CD8-positive, alpha-beta memory T cell (primary cell): ENCODE results near the gene PHF21A. TPM values are rescaled to one million over a fixed set of nuclear protein-coding genes. Genes with fewer than 3 reads are reported as not detected.

Experiments used
- CTCF ChIA-PET: fragments of 350-600 bp; sonication (Branson Sonifier 250); formaldehyde crosslinking; loops from one replicate; lab custom pipeline; 2021; ENCODE audit warnings: antibody characterized with exemption; lab: Charles Lee
- POLR2A ChIA-PET: fragments of 350-600 bp; sonication (Branson Sonifier 250); formaldehyde crosslinking; loops from one replicate; lab custom pipeline; 2021; ENCODE audit warnings: antibody characterized with exemption; lab: Charles Lee
- DNase-seq, 5 donors: peaks; one replicate each; pipeline versions ENCODE4 v3.0.0 to v3.0.0-alpha.2; 2020 to 2022; ENCODE audit warnings: mixed read lengths in 1 of 5
- H3K27ac ChIP-seq: one replicate; pipeline ENCODE4 v1.7.0; 2013; ENCODE audit warnings: low read depth, mild to moderate bottlenecking, low read length, moderate library complexity
- H3K27me3 ChIP-seq: 2 replicates; pipeline ENCODE4 v1.7.0; 2013; ENCODE audit warnings: low read length, mild to moderate bottlenecking; ENCODE audit not compliant: insufficient read depth, poor library complexity, severe bottlenecking
- H3K36me3 ChIP-seq: 2 replicates; pipeline ENCODE4 v1.7.0; 2013; ENCODE audit warnings: mild to moderate bottlenecking, low read length, moderate library complexity; ENCODE audit not compliant: insufficient read depth
- H3K4me1 ChIP-seq: 2 replicates; pipeline ENCODE4 v1.7.0; 2013; ENCODE audit warnings: mild to moderate bottlenecking, low read length, moderate library complexity; ENCODE audit not compliant: insufficient read depth
- H3K4me3 ChIP-seq: 2 replicates; pipeline ENCODE4 v1.7.0; 2013; ENCODE audit warnings: mild to moderate bottlenecking, low read length
- H3K9me3 ChIP-seq: 2 replicates; pipeline ENCODE4 v1.7.0; 2013; ENCODE audit warnings: mild to moderate bottlenecking, low read length
- H3K27ac Mint-ChIP-seq, 8 donors: one replicate each; pipeline ENCODE4 v1.8.0; 2020 to 2021; ENCODE audit warnings: mixed read lengths in 8 of 8, mild to moderate bottlenecking in 6 of 8, inconsistent platforms in 3 of 8, moderate library complexity in 3 of 8
- H3K27me3 Mint-ChIP-seq, 2 donors: one replicate each; pipeline ENCODE4 v1.8.0; 2020 to 2021; ENCODE audit warnings: mixed read lengths in 2 of 2, mild to moderate bottlenecking in 1 of 2, moderate library complexity in 1 of 2
- H3K36me3 Mint-ChIP-seq, 3 donors: one replicate each; pipeline ENCODE4 v1.8.0; 2020 to 2021; ENCODE audit warnings: mixed read lengths in 3 of 3, inconsistent platforms in 1 of 3, mild to moderate bottlenecking in 1 of 3
- H3K4me1 Mint-ChIP-seq, 3 donors: one replicate each; pipeline ENCODE4 v1.8.0; 2020 to 2021; ENCODE audit warnings: mixed read lengths in 3 of 3, inconsistent platforms in 1 of 3, mild to moderate bottlenecking in 1 of 3
- H3K4me3 Mint-ChIP-seq, 7 donors: one replicate each; pipeline ENCODE4 v1.8.0; 2020 to 2021; ENCODE audit warnings: mixed read lengths in 7 of 7, mild to moderate bottlenecking in 6 of 7, moderate library complexity in 4 of 7, inconsistent platforms in 2 of 7
- H3K9me3 Mint-ChIP-seq, 5 donors: one replicate each; pipeline ENCODE4 v1.8.0; 2020 to 2022; ENCODE audit warnings: mixed read lengths in 5 of 5, mild to moderate bottlenecking in 3 of 5, moderate library complexity in 2 of 5, inconsistent platforms in 1 of 5
- polyA plus RNA-seq: library from polyadenylated mRNA; unstranded; fragments of 300-500 nt; fragmentation: Illumina TruSeq; gene quantifications from one replicate; pipeline ENCODE4 v1.2.3, GENCODE V29; 2021
- total RNA-seq, 2 experiments: library from RNA; stranded (reverse); gene quantifications; one replicate each; pipeline ENCODE4 v1.2.3, GENCODE V29; 2021

PHF21A gene
- total and polyA plus RNA-seq, 3 experiments from 2014 or later, result 14.1 to 33.5 (median 30.5) TPM

DNA sequence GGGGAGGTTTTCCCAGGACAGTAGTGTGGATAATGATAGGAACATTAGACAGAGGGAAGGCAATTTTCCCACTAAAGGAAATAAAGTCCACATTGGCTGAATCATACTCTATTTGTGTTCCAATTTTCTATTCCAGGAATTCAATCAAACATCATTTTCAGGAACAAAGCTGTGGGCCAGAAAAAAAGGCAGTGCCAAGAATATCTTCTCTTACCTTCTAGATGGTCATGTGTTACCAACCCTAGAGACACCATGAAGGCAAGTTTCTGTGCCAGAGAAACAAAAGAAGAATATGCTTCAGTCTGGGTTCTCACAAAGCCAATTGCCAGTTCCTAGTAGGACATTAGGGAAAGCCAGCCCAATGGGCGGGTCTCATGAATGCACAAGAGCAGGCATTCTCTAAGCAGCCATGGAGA lies 171.3 kb downstream of the PHF21A start:
- Mint-ChIP-seq H3K36me3 (peaks cover 6 to 86% (median 11%) of the 10 kb centered on the region in 3 donors), H3K27me3 (no peaks in the 10 kb centered on the region), H3K27ac (peak overlapping the region in 1 of 8 donors; percentile 58), H3K4me1 (no peaks in the 10 kb centered on the region), H3K4me3 (no peak overlapping the region), H3K9me3 (no peaks in the 10 kb centered on the region)
- POLR2A ChIA-PET, result no interaction called here
- Histone ChIP-seq H3K27ac (no peak overlapping the region), H3K27me3 (no peaks in the 10 kb centered on the region), H3K36me3 (peaks cover 42% of the 10 kb centered on the region), H3K4me3 (no peak overlapping the region), H3K9me3 (no peaks in the 10 kb centered on the region), H3K4me1 (no peaks in the 10 kb centered on the region)
- CTCF ChIA-PET, result interaction anchor here (3.3 kb wide), 1 partner anchor 15 kb away, joined by 18 read pairs; no protein-coding TSS in a partner anchor
- no peak for DNase-seq

DNA sequence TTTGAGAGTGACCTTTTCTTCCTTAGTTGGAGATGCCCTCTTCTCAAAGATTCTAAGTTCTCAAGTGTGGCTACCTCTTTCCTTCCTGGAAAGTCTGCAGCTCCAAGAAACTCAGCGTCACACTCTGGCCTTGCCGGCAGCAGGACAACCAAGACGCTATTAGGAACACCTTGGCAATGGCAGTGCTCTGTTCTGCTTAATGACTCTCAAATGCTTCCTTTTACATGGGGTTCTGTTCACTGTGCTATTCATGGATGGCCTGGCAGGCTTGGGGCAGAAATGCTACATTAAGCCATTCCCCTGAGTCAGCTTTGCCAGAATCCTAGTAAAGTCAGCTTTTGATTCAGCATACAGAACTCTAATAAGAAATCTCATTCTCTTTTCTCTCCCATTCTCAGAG lies 172.9 kb downstream of the PHF21A start:
- H3K36me3 ChIP-seq, result peaks cover 42% of the 10 kb centered on the region

DNA sequence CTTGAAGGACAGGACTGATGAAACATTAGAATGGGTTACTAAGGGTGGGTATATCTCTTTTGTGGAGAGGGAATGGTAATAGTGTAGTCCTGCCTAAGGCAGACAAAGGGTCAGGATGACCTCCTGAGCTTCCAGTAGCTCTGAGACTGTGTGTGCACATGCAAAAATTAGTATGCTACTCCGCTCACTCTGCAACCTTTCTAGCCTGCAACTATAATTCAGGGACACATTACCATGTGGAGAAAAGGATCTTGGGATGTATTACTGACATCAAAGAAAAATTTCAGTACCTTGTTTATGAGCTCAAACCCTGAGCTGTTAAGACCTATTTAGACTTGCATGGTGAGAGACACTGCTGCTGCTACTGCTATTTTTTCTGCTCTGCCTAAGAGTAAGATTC lies 173.4 kb downstream of the PHF21A start:
- Mint-ChIP-seq H3K36me3 (peaks cover 6 to 94% (median 10%) of the 10 kb centered on the region in 3 donors), H3K27ac (no peak overlapping the region), H3K4me1 (no peaks in the 10 kb centered on the region), H3K4me3 (no peak overlapping the region), H3K27me3 (no peaks in the 10 kb centered on the region), H3K9me3 (no peaks in the 10 kb centered on the region)
- Histone ChIP-seq H3K36me3 (peaks cover 42% of the 10 kb centered on the region), H3K9me3 (no peaks in the 10 kb centered on the region), H3K27ac (no peak overlapping the region), H3K27me3 (no peaks in the 10 kb centered on the region), H3K4me1 (no peaks in the 10 kb centered on the region), H3K4me3 (no peak overlapping the region)
- ChIA-PET CTCF (interaction anchor here (3.3 kb wide), 1 partner anchor 17 kb away, joined by 18 read pairs; no protein-coding TSS in a partner anchor), POLR2A (no interaction called here)
- DNase-seq, result no peak

More for the DNA sequence above, 172.9 kb downstream of the PHF21A start:
- H3K4me3 Mint-ChIP-seq, result no peak overlapping the region
- H3K4me1 Mint-ChIP-seq, result no peaks in the 10 kb centered on the region
- H3K4me1 ChIP-seq, result no peaks in the 10 kb centered on the region
- no peak for DNase-seq
- H3K4me3 ChIP-seq, result no peak overlapping the region
- H3K9me3 Mint-ChIP-seq, result no peaks in the 10 kb centered on the region
- no peak overlapping the region for H3K27ac ChIP-seq
- ChIA-PET CTCF (interaction anchor here (3.3 kb wide), 1 partner anchor 17 kb away, joined by 18 read pairs; no protein-coding TSS in a partner anchor), POLR2A (no interaction called here)
- H3K36me3 Mint-ChIP-seq, result peaks cover 6 to 94% (median 11%) of the 10 kb centered on the region in 3 donors
- H3K27ac Mint-ChIP-seq, result no peak overlapping the region
- H3K27me3 ChIP-seq, result no peaks in the 10 kb centered on the region
- no peaks in the 10 kb centered on the region for H3K27me3 Mint-ChIP-seq
- H3K9me3 ChIP-seq, result no peaks in the 10 kb centered on the region

DNA sequence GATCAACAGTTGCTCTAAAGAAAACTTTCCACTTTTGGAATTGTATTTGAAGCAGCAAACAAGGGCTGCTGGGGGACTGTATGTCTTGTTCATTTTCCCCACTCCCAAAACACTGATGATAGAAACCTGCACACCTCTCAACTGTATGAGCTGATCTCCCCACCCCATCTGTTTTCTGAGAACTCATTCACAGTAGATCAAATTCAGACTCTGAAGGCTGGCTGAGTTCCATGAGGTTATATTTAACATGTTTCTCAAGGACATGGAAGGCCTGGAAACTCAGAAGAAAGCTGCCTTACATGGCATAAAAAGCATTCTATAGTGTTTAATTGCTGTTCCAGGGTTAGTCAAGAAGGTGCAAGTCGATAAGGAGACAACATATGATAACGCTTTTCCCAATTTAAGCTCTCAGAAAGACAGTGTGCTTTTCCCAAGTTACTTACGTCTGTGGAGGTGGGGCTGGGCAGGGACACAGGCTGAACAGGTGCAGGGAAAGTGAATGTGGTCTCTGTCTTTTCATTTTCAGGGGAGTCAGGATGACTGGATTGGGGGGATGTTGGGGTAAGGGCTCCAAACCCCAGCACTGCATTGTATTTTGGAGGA lies 175.8 kb downstream of the PHF21A start:
- no peaks in the 10 kb centered on the region for H3K4me1 Mint-ChIP-seq
- CTCF ChIA-PET, result no interaction called here
- H3K27ac Mint-ChIP-seq, result peak overlapping the region in 2 of 8 donors; percentile 39 to 90
- POLR2A ChIA-PET, result no interaction called here
- H3K27me3 ChIP-seq, result no peaks in the 10 kb centered on the region
- no peaks in the 10 kb centered on the region for H3K4me1 ChIP-seq
- H3K9me3 ChIP-seq, result no peaks in the 10 kb centered on the region
- H3K4me3 Mint-ChIP-seq, result no peak overlapping the region
- peaks cover 6 to 91% (median 18%) of the 10 kb centered on the region in 3 donors for H3K36me3 Mint-ChIP-seq
- no peaks in the 10 kb centered on the region for H3K27me3 Mint-ChIP-seq
- H3K36me3 ChIP-seq, result peaks cover 45% of the 10 kb centered on the region
- no peak overlapping the region for H3K27ac ChIP-seq
- H3K9me3 Mint-ChIP-seq, result no peaks in the 10 kb centered on the region
- H3K4me3 ChIP-seq, result no peak overlapping the region
- no peak for DNase-seq

DNA sequence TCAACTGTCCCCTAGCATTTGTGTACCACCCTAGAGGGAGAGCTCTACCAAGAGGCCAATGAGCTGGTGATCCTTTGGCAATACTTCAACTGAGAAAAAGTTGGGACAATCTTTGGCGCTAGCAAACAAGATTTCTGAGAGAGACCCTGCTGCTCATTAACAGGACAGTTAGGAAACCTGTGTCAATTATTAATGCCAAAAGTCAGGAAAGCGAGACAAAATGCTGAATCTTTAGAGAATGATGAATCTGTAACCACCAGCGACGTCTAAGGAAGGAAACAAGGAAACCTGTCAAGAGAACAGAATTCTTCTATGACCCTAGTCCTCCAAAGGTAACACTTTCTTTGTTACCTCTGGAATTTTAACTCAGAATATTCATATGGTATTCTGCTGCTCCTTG lies 178.9 kb downstream of the PHF21A start:
- Mint-ChIP-seq H3K27me3 (no peaks in the 10 kb centered on the region), H3K9me3 (no peaks in the 10 kb centered on the region), H3K36me3 (peaks cover 6 to 76% (median 16%) of the 10 kb centered on the region in 3 donors), H3K4me3 (no peak overlapping the region), H3K27ac (peak overlapping the region in 3 of 8 donors; percentile 5 to 30 (median 20)), H3K4me1 (no peaks in the 10 kb centered on the region)
- no peak overlapping the region for H3K4me3 ChIP-seq
- no peak overlapping the region for H3K27ac ChIP-seq
- ChIA-PET POLR2A (no interaction called here), CTCF (no interaction called here)
- H3K4me1 ChIP-seq, result no peaks in the 10 kb centered on the region
- DNase-seq, result no peak
- no peaks in the 10 kb centered on the region for H3K9me3 ChIP-seq
- peaks cover 27% of the 10 kb centered on the region for H3K36me3 ChIP-seq
- H3K27me3 ChIP-seq, result no peaks in the 10 kb centered on the region

DNA sequence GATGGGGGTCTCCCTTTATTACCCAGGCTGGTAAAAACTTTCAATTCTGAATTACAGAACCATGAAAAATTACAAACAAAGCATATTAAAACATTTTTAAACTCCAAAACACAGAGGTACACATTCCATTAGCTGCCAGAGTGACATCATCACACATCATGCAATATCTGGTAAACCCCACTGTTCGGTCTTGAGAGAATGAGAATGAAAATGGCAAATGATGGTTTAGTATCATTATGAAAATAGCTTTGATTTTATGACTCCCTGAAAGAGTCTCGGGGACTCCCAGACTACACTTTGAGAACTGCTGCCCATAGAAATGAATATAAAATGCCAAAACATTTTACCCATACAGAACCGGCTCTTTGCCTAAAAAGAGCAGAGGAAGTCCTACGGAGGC lies 180.0 kb downstream of the PHF21A start:
- Histone ChIP-seq H3K36me3 (peaks cover 22% of the 10 kb centered on the region), H3K27ac (no peak overlapping the region), H3K27me3 (no peaks in the 10 kb centered on the region), H3K4me1 (no peaks in the 10 kb centered on the region), H3K4me3 (no peak overlapping the region), H3K9me3 (no peaks in the 10 kb centered on the region)
- Mint-ChIP-seq H3K4me3 (no peak overlapping the region), H3K27me3 (no peaks in the 10 kb centered on the region), H3K27ac (peak overlapping the region in 3 of 8 donors; percentile 27 to 58 (median 46)), H3K9me3 (no peaks in the 10 kb centered on the region), H3K4me1 (no peaks in the 10 kb centered on the region), H3K36me3 (peaks cover 6 to 73% (median 21%) of the 10 kb centered on the region in 3 donors)
- POLR2A ChIA-PET, result no interaction called here
- CTCF ChIA-PET, result no interaction called here
- DNase-seq, result no peak

DNA sequence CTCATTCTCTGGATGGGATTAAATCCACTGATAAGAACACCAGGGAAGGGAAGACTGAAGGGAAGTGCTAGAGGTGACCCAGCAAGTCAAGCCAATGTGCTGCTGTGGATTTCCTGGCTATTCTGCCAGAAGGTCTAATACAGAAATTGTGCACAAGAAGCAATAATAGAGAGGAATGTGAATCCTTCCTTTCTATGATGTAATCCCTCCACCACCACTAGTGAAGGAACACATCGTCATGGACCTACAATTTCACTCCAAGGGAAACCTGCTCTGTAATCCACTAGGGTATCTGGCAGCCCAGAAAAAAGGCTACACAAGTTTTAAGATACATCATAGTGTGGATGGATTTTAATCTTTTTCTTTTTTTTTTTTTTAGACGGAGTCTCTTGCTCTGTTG lies 181.4 kb downstream of the PHF21A start:
- Histone ChIP-seq H3K27me3 (no peaks in the 10 kb centered on the region), H3K36me3 (peaks cover 23% of the 10 kb centered on the region), H3K9me3 (no peaks in the 10 kb centered on the region), H3K4me3 (no peak overlapping the region), H3K4me1 (no peaks in the 10 kb centered on the region), H3K27ac (no peak overlapping the region)
- no peaks in the 10 kb centered on the region for H3K9me3 Mint-ChIP-seq
- CTCF ChIA-PET, result no interaction called here
- no peaks in the 10 kb centered on the region for H3K27me3 Mint-ChIP-seq
- no peak for DNase-seq
- H3K4me1 Mint-ChIP-seq, result no peaks in the 10 kb centered on the region
- H3K36me3 Mint-ChIP-seq, result peaks cover 0 to 73% (median 18%) of the 10 kb centered on the region in 3 donors
- POLR2A ChIA-PET, result no interaction called here
- peak overlapping the region in 1 of 8 donors; percentile 61 for H3K27ac Mint-ChIP-seq
- H3K4me3 Mint-ChIP-seq, result no peak overlapping the region

DNA sequence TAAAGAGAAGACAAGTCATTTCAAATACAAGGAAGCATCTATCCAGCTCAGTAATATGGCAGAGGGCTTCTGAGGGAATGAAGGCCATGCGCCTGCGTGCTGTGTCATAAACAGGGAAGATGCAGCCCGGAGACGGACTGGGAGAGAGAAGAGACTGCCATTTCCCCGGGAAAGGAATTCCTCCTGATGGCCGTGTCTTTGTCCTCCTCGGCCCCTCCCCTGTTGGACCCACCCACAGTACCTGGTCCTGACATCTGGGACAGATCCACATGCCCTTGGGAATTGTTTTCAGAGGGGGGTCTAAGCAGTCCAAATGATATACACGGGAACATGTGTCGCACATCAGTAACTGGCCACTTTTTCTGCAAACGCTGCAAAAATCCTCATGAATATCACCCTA lies 183.3 kb downstream of the PHF21A start:
- no peaks in the 10 kb centered on the region for H3K9me3 ChIP-seq
- no peaks in the 10 kb centered on the region for H3K27me3 ChIP-seq
- H3K27me3 Mint-ChIP-seq, result no peaks in the 10 kb centered on the region
- H3K36me3 Mint-ChIP-seq, result peaks cover 0 to 74% (median 16%) of the 10 kb centered on the region in 3 donors
- H3K4me1 ChIP-seq, result no peaks in the 10 kb centered on the region
- POLR2A ChIA-PET, result no interaction called here
- peaks cover 39% of the 10 kb centered on the region for H3K36me3 ChIP-seq
- H3K27ac Mint-ChIP-seq, result peak overlapping the region in 1 of 8 donors; percentile 24
- no peak overlapping the region for H3K4me3 Mint-ChIP-seq
- H3K4me1 Mint-ChIP-seq, result no peaks in the 10 kb centered on the region
- CTCF ChIA-PET, result no interaction called here
- H3K27ac ChIP-seq, result no peak overlapping the region
- H3K9me3 Mint-ChIP-seq, result no peaks in the 10 kb centered on the region
- H3K4me3 ChIP-seq, result no peak overlapping the region
- no peak for DNase-seq
